GM21737 (cell line): ENCODE results near the gene GET4.
"Not testable (repeated sequence)": the region's sequence is repeated elsewhere in the genome, so short reads cannot be mapped to it uniquely, and the experiment has no call there.

Experiments
- ATAC-seq: cut with Tn5 transposase; IDR thresholded peaks from one replicate; pipeline ENCODE4 v1.9.1; 2021; ENCODE audit warnings: mild to moderate bottlenecking, moderate library complexity; ENCODE audit not compliant: unreplicated experiment

Gene GET4

GRCh38 chr7:925601-926000 lies 49.2 kb downstream of the GET4 start:
- no peak for ATAC-seq

GRCh38 chr7:926061-927030 lies 50.0 kb downstream of the GET4 start:
- ATAC-seq = no peak

GRCh38 chr7:927031-927671 lies 50.8 kb downstream of the GET4 start:
- no peak for ATAC-seq

- no peak for ATAC-seq
These were observed 53.0 kb downstream of the GET4 start for GRCh38 chr7:929311-929711.

- no peak for ATAC-seq
These were observed 54.8 kb downstream of the GET4 start for GRCh38 chr7:930975-931758.

GRCh38 chr7:931871-932650 lies 55.7 kb downstream of the GET4 start:
- ATAC-seq = no peak

- no peak for ATAC-seq
These were observed 56.3 kb downstream of the GET4 start for GRCh38 chr7:932651-932975.

GRCh38 chr7:934469-935163 lies 58.3 kb downstream of the GET4 start:
- no peak for ATAC-seq

GRCh38 chr7:935164-935873 lies 59.0 kb downstream of the GET4 start:
- ATAC-seq = no peak

- no peak for ATAC-seq
These were observed 59.6 kb downstream of the GET4 start for GRCh38 chr7:935874-936385.

GRCh38 chr7:936386-937054 lies 60.2 kb downstream of the GET4 start:
- peak; percentile 58 for ATAC-seq

- ATAC-seq = no peak
These were observed 61.6 kb downstream of the GET4 start for GRCh38 chr7:937856-938484.

GRCh38 chr7:938546-939185 lies 62.3 kb downstream of the GET4 start:
- no peak for ATAC-seq

- ATAC-seq = no peak
These were observed 63.5 kb downstream of the GET4 start for GRCh38 chr7:939843-940242.

GRCh38 chr7:940599-941408 lies 64.5 kb downstream of the GET4 start:
- no peak for ATAC-seq

- not testable (repeated sequence) for ATAC-seq
These were observed 67.4 kb downstream of the GET4 start for GRCh38 chr7:943793-944192.

GRCh38 chr7:944744-945143 lies 68.4 kb downstream of the GET4 start:
- no peak for ATAC-seq
